Left renal cortex interstitium (tissue), 4 donors: ENCODE results near the gene GRB10. TPM values are rescaled to one million over a fixed set of nuclear protein-coding genes. Genes with fewer than 3 reads are reported as not detected.

Experiments used
- DNase-seq, 4 donors: peaks; one replicate each; pipeline ENCODE4 v3.0.0-alpha.2; 2013; ENCODE audit warnings: low read depth in 4 of 4, low spot score in 2 of 4, missing footprints in 1 of 4
- polyA plus RNA-seq, 4 donors: library from polyadenylated mRNA; unstranded; fragments of 120-200 nt; gene quantifications; one replicate each; pipeline ENCODE4 v1.2.1, GENCODE V29; 2013; ENCODE audit not compliant: insufficient read length in 4 of 4

Gene GRB10
- polyA plus RNA-seq, 4 donors = 25.7 to 47.8 (median 35.6) TPM

DNA sequence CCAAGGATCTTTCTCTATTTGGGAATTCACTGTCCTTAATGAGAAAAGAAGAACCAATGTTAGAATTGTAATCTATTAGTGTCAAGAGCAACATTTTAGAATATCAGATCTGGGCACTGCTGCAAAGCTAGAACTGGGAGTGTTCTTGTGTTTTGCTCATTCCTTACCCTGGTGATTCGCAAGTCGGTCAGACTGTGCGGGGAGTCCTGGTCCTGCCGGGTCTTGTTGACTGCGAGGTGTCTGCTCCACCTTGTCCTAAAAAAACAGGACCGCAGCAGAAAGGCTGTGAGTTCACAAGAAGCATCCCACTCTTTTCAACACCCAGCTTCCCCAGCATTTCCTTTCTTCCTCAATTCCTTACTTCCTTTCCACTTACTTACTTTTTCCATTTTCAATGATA lies 79.0 kb downstream of the GRB10 start:
- no peak for DNase-seq

GRCh38 chr7:50699143-50699542 lies 83.6 kb downstream of the GRB10 start:
- no peak for DNase-seq

GRCh38 chr7:50697748-50698147 lies 84.9 kb downstream of the GRB10 start:
- no peak for DNase-seq

DNA sequence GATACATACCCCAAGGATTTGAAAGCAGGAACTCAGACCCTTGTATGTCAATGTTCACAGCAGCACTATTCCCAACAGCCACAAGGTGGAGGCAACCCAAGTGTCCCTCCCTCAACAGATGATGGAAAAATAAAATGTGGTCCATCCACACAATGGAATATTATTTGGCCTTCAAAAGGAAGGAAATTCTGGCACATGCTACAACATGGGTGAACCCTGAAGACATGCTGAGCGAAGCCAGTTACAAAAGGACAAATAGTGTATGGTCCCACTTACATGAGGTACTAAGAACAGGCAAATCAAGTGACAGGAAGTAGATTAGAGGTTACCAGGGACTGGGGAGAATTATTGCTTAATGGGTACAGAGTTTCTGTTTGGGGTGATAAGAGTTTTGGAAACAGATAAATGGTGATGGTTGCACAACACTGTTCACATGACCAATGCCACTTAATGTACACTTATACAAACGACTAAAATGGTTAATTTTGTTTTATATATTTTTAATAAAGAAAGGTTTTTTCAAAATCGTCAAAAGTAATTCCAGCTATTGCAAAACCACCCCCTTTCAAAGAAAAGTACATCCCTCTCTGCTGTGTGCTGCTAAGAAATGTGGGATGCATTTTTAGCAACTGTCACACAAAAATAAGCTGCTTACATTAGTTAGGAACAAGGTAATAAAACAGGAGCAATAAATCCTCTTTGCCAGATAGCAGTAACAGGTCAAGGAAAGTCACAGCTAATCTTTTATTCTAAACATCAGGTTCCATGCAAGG lies 85.7 kb downstream of the GRB10 start:
- no peak for DNase-seq

DNA sequence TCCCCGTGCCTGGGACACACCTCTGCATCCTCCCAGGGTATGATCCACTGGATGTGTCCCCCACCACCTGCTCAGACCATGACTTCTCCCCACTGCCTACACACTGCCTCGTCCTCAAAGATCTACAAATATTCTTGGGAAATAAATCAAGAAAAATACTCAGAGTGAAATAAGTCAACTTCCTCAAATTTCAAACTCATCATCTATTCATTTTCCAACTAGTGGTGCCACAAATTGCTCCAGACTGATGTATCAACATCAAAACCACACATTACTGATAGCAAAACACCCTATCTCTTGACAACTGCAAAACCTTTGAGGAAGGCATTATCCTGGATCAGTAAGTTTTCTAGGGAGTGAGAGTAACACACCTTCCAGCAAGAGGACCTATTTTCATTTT lies 87.7 kb downstream of the GRB10 start:
- DNase-seq = no peak

- DNase-seq = no peak
Measured at GRCh38 chr7:50693455-50694130, 89.1 kb downstream of the GRB10 start.

DNA sequence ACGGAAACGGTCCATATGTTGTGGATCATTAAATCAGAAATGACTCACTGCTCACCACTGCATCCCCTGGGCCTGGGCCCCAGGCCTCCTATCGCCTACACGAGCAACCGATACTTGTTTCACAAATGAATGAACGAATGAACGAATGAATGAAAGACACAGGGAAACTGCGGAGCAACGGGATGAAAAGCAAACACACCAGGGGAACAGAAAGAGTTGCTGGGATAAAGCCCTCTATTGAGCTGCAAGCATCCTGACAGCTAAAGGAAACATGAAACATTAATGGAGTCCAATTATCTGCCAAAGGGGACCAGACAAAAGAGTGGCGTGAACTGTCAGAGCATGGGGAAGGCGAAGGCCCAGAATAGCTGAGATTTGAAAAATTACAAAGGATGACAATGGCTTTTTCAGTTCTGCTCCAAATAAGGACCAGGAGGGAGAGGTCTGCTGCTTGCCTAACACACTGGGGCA lies 92.1 kb downstream of the GRB10 start:
- no peak for DNase-seq

- no peak for DNase-seq
Measured at GRCh38 chr7:50688226-50688590, 94.5 kb downstream of the GRB10 start.

GRCh38 chr7:50687575-50688225 lies 95.0 kb downstream of the GRB10 start:
- no peak for DNase-seq

GRCh38 chr7:50687096-50687495 lies 95.6 kb downstream of the GRB10 start:
- DNase-seq = no peak

DNA sequence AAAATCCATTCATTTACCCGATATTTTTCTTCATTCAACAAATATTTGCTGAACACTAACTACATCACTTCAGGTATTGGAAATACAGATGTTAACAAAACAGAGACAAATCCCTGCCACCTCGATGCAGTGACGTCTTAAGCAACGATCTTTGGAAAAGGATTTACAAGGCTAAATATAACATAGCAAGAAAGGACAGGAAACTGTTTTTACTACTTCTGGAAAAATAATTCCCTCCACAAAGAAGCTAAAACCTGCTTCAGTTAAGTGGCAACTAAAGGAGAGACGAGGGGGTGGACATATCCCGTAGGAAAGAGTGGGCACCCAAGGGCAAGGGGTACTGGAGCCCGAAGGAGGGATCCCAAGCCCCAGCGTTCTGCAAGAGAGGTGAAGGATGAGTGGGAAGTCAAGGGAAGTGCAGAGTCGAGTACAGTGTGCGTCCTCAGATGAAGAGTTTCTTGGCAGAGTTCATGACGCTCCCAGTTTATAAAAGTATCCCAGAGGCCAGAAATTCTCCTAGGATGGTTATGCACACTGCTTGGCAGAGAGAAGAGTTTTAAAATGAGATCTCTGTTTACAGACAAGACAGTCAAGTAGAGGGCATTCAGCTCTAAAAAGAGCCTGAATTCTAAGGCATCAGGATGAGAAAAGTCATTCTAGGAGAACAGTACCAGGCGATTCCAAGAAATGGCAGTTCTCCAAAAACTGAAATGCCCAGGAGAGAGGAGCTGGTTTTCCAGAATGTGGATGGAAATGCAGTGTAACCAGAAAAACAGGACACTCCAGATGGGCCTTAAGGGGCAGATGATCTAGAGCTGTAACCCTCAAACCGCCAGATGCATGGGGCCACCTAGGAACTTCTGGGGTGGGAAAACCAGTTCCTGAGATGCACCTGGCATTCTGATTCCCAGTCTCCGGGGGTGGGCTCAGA lies 97.3 kb downstream of the GRB10 start:
- no peak for DNase-seq

DNA sequence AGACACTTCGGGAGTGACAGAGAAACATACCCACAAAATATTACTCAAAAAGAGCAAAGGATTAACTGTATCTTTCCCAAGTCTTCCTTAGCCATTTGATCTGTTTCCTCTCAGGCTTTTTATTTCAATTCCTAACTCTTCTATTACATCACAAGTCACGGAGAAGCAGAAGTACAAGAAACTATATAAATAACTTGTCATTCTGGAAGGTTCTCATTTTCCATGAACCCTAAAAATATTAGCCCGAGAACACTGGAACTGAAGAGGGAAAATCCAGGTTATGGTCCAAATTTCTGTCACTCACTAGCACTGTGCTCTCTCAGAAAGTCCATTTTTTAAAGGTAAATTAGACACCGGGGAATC lies 98.0 kb downstream of the GRB10 start:
- no peak for DNase-seq

- DNase-seq = no peak
Measured at GRCh38 chr7:50684011-50684712, 98.5 kb downstream of the GRB10 start.

- no peak for DNase-seq
Measured at GRCh38 chr7:50682573-50682972, 100.1 kb downstream of the GRB10 start.

GRCh38 chr7:50682079-50682478 lies 100.6 kb downstream of the GRB10 start:
- no peak for DNase-seq

DNA sequence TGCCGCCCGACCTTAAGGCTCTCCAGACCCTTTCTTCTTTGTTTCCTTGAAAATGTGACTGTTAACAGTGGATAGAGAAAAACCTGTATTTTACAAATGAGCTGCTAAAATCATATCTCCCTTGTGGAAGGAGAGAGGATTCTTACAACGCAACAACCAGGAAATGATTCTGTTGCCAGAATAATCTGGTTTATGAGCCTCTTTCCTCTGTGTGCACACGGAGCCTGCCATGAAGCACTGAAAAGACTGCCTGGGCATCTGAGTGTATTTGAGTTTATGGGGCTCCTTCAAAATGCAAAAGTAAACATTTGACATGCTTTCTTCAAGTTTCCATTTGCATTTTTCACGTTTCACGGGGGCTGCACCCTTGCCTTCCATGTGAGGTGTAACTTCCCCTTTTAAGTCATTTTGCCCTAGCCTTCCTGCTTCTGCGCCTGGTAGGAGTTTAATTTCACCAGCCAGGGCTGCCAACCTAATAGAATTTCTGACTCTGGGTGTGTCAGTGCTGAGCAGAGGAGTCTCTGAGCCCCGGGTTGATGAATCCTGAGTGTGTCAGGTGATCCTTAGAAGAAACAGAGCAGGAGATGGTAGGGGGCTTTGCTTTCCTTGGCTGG lies 101.2 kb downstream of the GRB10 start:
- no peak for DNase-seq

DNA sequence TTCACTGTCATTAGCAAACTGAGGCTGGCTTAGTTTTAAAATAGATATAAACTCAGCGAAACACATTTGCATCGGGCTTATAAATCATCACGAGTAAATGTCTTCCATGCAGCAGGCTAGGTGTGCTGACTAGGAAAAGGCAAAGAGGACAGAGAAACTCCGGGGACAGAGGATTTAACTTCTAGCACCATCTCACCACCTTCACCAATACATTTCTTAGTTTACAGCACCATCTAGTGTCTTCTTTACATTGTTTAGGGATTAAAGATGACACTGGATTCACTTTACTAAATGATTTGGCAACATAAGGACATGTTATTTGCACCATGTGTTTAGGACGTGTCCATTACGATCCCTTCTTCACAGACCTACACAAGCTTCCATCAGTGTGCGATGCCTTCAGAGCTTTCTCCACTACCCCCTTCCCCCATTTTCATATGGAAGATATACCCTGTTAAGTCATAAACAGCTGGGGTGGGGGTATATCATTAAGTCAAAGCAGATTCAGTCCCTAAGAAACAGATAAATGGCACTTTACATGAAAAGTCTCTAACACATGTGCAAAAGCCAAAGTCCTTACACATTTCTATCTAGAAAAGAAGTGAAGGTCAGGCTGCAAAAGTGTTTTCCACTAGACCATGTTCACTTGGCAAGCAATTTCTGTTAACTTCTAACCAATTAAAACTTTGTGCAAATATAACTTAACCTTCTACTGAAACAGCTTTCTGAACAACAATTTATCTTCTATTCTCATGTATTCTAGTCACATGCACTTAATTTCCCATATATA lies 103.3 kb downstream of the GRB10 start:
- peak in 1 of 4 donors; percentile 18 for DNase-seq

- DNase-seq = no peak
Measured at GRCh38 chr7:50678586-50678985, 104.1 kb downstream of the GRB10 start.

- no peak for DNase-seq
Measured at GRCh38 chr7:50677638-50677996, 105.1 kb downstream of the GRB10 start.
